HepG2 (cell line): ENCODE data around the gene AKR7A2. TPM values are rescaled to one million over a fixed set of nuclear protein-coding genes. Genes with fewer than 3 reads are reported as not detected.

ENCODE experiments used
- ATAC-seq: fragments of 200-7000 bp; cut with Tn5 transposase; 3 replicates; pipeline ENCODE4 v1.9.1; 2020; ENCODE audit warnings: mild to moderate bottlenecking, moderate library complexity
- BruUV-seq: library from RNA; stranded (reverse); fragments of 400-500 nt; replicated peaks from 2 replicates; lab custom pipeline; 2021; lab: Mats Ljungman, UMichigan
- CTCF ChIA-PET: fragments of 300-600 bp; formaldehyde crosslinking; extraction: SDS; loops from one replicate; lab custom pipeline; 2021; ENCODE audit warnings: low total read pairs, inconsistent platforms, low intra/inter-chr PET ratio; lab: Yijun Ruan, JAX
- POLR2A ChIA-PET: fragments of 350-600 bp; sonication (Branson Sonifier 250); formaldehyde crosslinking; loops from one replicate; lab custom pipeline; 2020; ENCODE audit warnings: antibody characterized with exemption, inconsistent platforms; lab: Yijun Ruan, JAX
- DNase-seq: peaks from one replicate; pipeline ENCODE4 v3.0.0-alpha.2; 2015; ENCODE audit warnings: low spot score
- FAIRE-seq: peaks from 3 replicates; lab custom pipeline; 2011; peaks lifted over from hg19 to GRCh38; lab: Jason Lieb, UNC
- H2AFZ ChIP-seq: one replicate; pipeline ENCODE4 v1.6.1; 2011; ENCODE audit warnings: low read length, inconsistent platforms
- H3K27ac ChIP-seq: fragments of 300-600 bp; 3 replicates; pipeline ENCODE4 v1.8.0; 2011; ENCODE audit warnings: mixed run types, mild to moderate bottlenecking, mixed read lengths, low read length, inconsistent platforms; ENCODE audit not compliant: insufficient read depth; ENCODE audit errors: extremely low read length
- H3K27me3 ChIP-seq, 2 experiments: fragments of 200-600 bp in 1 of 2; 2 replicates in 1 of 2; 3 replicates in 1 of 2; pipeline versions ENCODE4 v1.6.0 to v1.8.0; 2011; ENCODE audit warnings: low read length in 2 of 2, mild to moderate bottlenecking in 2 of 2, moderate library complexity in 2 of 2, inconsistent platforms in 1 of 2; ENCODE audit not compliant: insufficient read depth in 2 of 2, control insufficient read depth in 1 of 2
- H3K36me3 ChIP-seq, 2 experiments: fragments of 200-600 bp in 1 of 2; replicated peaks in 1 of 2; 2 replicates in 1 of 2; 3 replicates in 1 of 2; pipeline versions ENCODE4 v1.5.1 to v1.8.0; 2011; ENCODE audit warnings: low read length in 2 of 2, inconsistent platforms in 1 of 2; ENCODE audit not compliant: insufficient read depth in 2 of 2, control insufficient read depth in 1 of 2
- H3K4me1 ChIP-seq: 2 replicates; pipeline ENCODE4 v1.5.1; 2012; ENCODE audit warnings: low read length, inconsistent platforms; ENCODE audit not compliant: insufficient read depth
- H3K4me2 ChIP-seq: 2 replicates; pipeline ENCODE4 v1.6.0; 2011; ENCODE audit warnings: low read depth, low read length, inconsistent platforms
- H3K4me3 ChIP-seq, 3 experiments: fragments of 200-600 bp in 1 of 3; sonication (generic), shearing (Covaris generic) in 1 of 3; replicated peaks in 1 of 3; 2 replicates each; pipeline ENCODE4 v1.5.1; 2011 to 2016; ENCODE audit warnings: low read length in 3 of 3, inconsistent platforms in 2 of 3, low read depth in 2 of 3, mild to moderate bottlenecking in 2 of 3, control low read depth in 1 of 3, mixed read lengths in 1 of 3; ENCODE audit not compliant: insufficient read depth in 1 of 3
- H3K79me2 ChIP-seq: one replicate; pipeline ENCODE4 v1.6.1; 2011; ENCODE audit warnings: low read length, inconsistent platforms; ENCODE audit not compliant: insufficient read depth
- H3K9ac ChIP-seq: 2 replicates; pipeline ENCODE4 v1.6.0; 2011; ENCODE audit warnings: mild to moderate bottlenecking, low read depth, low read length, inconsistent platforms; ENCODE audit not compliant: insufficient read depth
- H3K9me3 ChIP-seq: 2 replicates; pipeline ENCODE4 v1.5.1; 2012; ENCODE audit warnings: mild to moderate bottlenecking, low read length
- H4K20me1 ChIP-seq: 2 replicates; pipeline ENCODE4 v1.6.0; 2011; ENCODE audit warnings: inconsistent platforms, mild to moderate bottlenecking, low read length, moderate library complexity; ENCODE audit not compliant: insufficient read depth
- CBX5 ChIP-seq: sonication (generic); formaldehyde crosslinking; IDR thresholded peaks from 2 replicates; pipeline ENCODE4 v1.4.0; 2020; ENCODE audit warnings: missing genetic modification reagents, borderline replicate concordance
- MBNL3 ChIP-seq: fragments of 250-450 bp; sonication (Bioruptor Pico); conservative IDR thresholded peaks from 2 replicates; pipeline ENCODE4 v1.8.0; 2022; ENCODE audit warnings: mild to moderate bottlenecking, inconsistent platforms
- ZBTB39 ChIP-seq: sonication (generic); formaldehyde crosslinking; IDR thresholded peaks from 2 replicates; pipeline ENCODE4 v1.5.0; 2020; ENCODE audit warnings: missing genetic modification reagents
- ZFP36L1 ChIP-seq: sonication (generic); formaldehyde crosslinking; IDR thresholded peaks from 2 replicates; pipeline ENCODE4 v1.8.0; 2022; ENCODE audit warnings: mild to moderate bottlenecking, missing genetic modification reagents, moderate library complexity
- ZNF749 ChIP-seq: sonication (generic); formaldehyde crosslinking; IDR thresholded peaks from 2 replicates; pipeline ENCODE4 v1.8.0; 2022; ENCODE audit warnings: mild to moderate bottlenecking, missing genetic modification reagents, moderate library complexity, borderline replicate concordance
- ZNF776 ChIP-seq: sonication (generic); formaldehyde crosslinking; IDR thresholded peaks from 2 replicates; pipeline ENCODE4 v1.4.0; 2020; ENCODE audit warnings: mild to moderate bottlenecking, missing genetic modification reagents
- ZNF816 ChIP-seq: sonication (generic); formaldehyde crosslinking; IDR thresholded peaks from 2 replicates; pipeline ENCODE4 v1.8.0; 2022; ENCODE audit warnings: missing genetic modification reagents, mild to moderate bottlenecking, borderline replicate concordance
- WGBS: methylation state at CpG from one replicate; pipeline ENCODE4 v1.1.6; 2017; ENCODE audit warnings: low lambda C conversion rate; 5-methylcytosine and 5-hydroxymethylcytosine counted together
- in situ Hi-C: cut with HindIII; loops from 2 replicates; pipeline ENCODE4 v1.10.0; 2017; ENCODE audit warnings: low pct_unique_long_range_greater_than_20kb; ENCODE audit not compliant: extremely low pct_ligation_motif_present
- intact Hi-C: fragments of 100-400 bp; cut with micrococcal nuclease; formaldehyde crosslinking; loops from one replicate; pipeline ENCODE4 v1.10.0; 2022; ENCODE audit not compliant: unreplicated experiment
- polyA plus RNA-seq, 8 experiments: library from polyadenylated mRNA; depleted of rRNA in 3 of 8; stranded (reverse) in 7 of 8; unstranded in 1 of 8; fragments of >200 nt; fragmentation: Illumina TruSeq in 4 of 8; extraction: Trizol in 4 of 8; gene quantifications; 2 replicates each; pipeline versions ENCODE4 v1.2.1 to v1.2.3, GENCODE V29; 2011 to 2016; ENCODE audit warnings: low read depth in 4 of 8, missing spikeins in 1 of 8, mixed read lengths in 1 of 8; ENCODE audit not compliant: insufficient read depth in 1 of 8
- total RNA-seq, 5 experiments: library from RNA; depleted of rRNA; stranded (reverse); fragments of >200 nt; fragmentation: Illumina TruSeq; extraction: Trizol; gene quantifications; 2 replicates each; pipeline ENCODE4 v1.2.3, GENCODE V29; 2016; ENCODE audit warnings: low read depth in 1 of 5

Gene AKR7A2
- total and polyA plus RNA-seq, 2 of the 13 experiments (the other 11 are each of a cell fraction or from before 2014, with no cell fraction given): 45.2 to 75.6 TPM

DNA sequence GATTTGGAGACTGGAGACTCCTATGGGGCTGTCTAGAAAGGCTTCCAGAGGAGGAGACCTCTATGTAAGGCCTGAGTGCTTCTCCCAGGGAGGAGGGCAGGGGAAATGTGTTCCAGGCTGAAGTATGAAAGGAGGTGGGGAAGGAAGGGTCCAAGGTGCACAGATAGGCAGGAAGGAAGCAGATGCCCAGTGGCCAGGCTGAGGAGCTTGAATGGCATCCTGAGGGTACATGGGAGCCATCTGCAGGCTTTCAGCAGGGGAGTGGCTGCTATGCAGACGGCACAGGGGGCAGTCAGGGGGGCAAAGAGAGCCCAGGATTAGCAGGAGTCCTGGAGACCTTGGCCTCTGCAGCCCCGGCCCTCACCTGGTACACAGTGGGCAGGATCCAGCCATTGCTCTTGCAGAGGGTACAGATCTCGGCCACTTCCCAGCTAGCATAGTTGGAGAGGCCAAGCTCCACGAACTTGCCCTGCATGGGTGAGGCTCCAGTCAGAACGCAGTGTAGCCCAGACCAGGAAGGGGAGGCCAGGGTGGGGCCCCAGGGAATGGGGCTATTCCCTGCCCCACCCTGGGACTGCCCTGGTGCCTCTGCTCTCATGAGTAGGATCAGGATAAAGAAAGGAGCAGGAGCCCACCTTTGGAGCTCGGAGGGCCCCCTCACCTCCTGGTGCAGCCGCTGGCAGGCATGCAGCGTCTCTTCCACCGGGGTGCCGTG is 4.0 kb downstream of the AKR7A2 start (continued):
- no peak for TF ChIP-seq ZBTB39
- no peak for TF ChIP-seq ZNF776 (CRISPR knock-in tag)
- TF ChIP-seq MBNL3 (CRISPR knock-in tag): no peak
- no peak for TF ChIP-seq ZNF816 (CRISPR knock-in tag)
- TF ChIP-seq CBX5 (CRISPR knock-in tag): no peak
- TF ChIP-seq, all 625 proteins: peak for 0

GRCh38 chr1:19306941-19307340 is 5.0 kb downstream of the AKR7A2 start:
- no peak overlapping the region for H3K4me3 ChIP-seq
- H3K79me2 ChIP-seq: peaks cover 16% of the 10 kb centered on the region
- H4K20me1 ChIP-seq: no peaks in the 10 kb centered on the region; the same call in 1 of the 2 replicates
- H3K9me3 ChIP-seq: no peaks in the 10 kb centered on the region
- intact Hi-C loops: no loop called here
- TF ChIP-seq ZFP36L1 (CRISPR knock-in tag) (no peak), ZNF749 (CRISPR knock-in tag) (no peak)
- TF ChIP-seq, all 625 proteins: peak for 0
- no peak overlapping the region for H3K4me2 ChIP-seq
- no peak overlapping the region for H2AFZ ChIP-seq
- BruUV-seq: no TSS peak
- ChIA-PET POLR2A (no interaction called here), CTCF (no interaction called here)
- 98% methylated on average over 6 of the region's 6 CpGs for WGBS
- H3K36me3 ChIP-seq: peaks cover 15 to 61% of the 10 kb centered on the region in 2 experiments
- in situ Hi-C loops: no loop called here
- no peaks in the 10 kb centered on the region; a peak in 1 of 5 replicates for H3K27me3 ChIP-seq
- peaks cover 31% of the 10 kb centered on the region for H3K4me1 ChIP-seq
- no peak overlapping the region for H3K9ac ChIP-seq
- DNase-seq (no peak), ATAC-seq (no peak), FAIRE-seq (no peak)
- H3K27ac ChIP-seq: no peak overlapping the region
